Transverse colon (tissue), 3 donors: ENCODE data around the gene UPF3A.
"Not testable (repeated sequence)": the region's sequence is repeated elsewhere in the genome, so short reads cannot be mapped to it uniquely, and the experiment has no call there.

Experiments
- EP300 ChIP-seq: sonication (generic); formaldehyde crosslinking; IDR thresholded peaks from one replicate; pipeline ENCODE4 v1.6.1; 2017; ENCODE audit warnings: antibody characterized with exemption, low read depth
- POLR2A ChIP-seq: fragments of 450-650 bp; IDR thresholded peaks from one replicate; pipeline ENCODE4 v1.6.1; 2016; ENCODE audit warnings: antibody characterized with exemption, mild to moderate bottlenecking, moderate library complexity
- TF ChIP-seq, protein P1 (sequence below), 5 experiments: fragments of 200-600 bp in 3 of 5; fragments of 450-650 bp in 2 of 5; sonication (generic) in 3 of 5; IDR thresholded peaks; 1 replicate in 2 of 5; 2 replicates in 3 of 5; pipeline ENCODE4 v1.5.1; 2016 to 2017; ENCODE audit warnings: antibody characterized with exemption in 5 of 5, inconsistent platforms in 3 of 5, mild to moderate bottlenecking in 2 of 5, moderate library complexity in 1 of 5

- TF ChIP-seq, protein P1, sequence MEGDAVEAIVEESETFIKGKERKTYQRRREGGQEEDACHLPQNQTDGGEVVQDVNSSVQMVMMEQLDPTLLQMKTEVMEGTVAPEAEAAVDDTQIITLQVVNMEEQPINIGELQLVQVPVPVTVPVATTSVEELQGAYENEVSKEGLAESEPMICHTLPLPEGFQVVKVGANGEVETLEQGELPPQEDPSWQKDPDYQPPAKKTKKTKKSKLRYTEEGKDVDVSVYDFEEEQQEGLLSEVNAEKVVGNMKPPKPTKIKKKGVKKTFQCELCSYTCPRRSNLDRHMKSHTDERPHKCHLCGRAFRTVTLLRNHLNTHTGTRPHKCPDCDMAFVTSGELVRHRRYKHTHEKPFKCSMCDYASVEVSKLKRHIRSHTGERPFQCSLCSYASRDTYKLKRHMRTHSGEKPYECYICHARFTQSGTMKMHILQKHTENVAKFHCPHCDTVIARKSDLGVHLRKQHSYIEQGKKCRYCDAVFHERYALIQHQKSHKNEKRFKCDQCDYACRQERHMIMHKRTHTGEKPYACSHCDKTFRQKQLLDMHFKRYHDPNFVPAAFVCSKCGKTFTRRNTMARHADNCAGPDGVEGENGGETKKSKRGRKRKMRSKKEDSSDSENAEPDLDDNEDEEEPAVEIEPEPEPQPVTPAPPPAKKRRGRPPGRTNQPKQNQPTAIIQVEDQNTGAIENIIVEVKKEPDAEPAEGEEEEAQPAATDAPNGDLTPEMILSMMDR (IDR thresholded peaks at IDR 0.05) = not testable (repeated sequence)
- TF ChIP-seq EP300, POLR2A: not testable (repeated sequence)
Observed at GRCh38 chr13:114333881-114334280, 52.5 kb downstream of the UPF3A start.
